IPS DF 4.7 (cell line): ENCODE results near the gene CTBS.
"Not testable (repeated sequence)": the region's sequence is repeated elsewhere in the genome, so short reads cannot be mapped to it uniquely, and the experiment has no call there.

ENCODE experiments used
- DNase-seq: peaks from one replicate; pipeline ENCODE4 v3.0.0-alpha.2; 2013; ENCODE audit warnings: low spot score; ENCODE audit errors: extremely low read depth

CTBS gene

DNA sequence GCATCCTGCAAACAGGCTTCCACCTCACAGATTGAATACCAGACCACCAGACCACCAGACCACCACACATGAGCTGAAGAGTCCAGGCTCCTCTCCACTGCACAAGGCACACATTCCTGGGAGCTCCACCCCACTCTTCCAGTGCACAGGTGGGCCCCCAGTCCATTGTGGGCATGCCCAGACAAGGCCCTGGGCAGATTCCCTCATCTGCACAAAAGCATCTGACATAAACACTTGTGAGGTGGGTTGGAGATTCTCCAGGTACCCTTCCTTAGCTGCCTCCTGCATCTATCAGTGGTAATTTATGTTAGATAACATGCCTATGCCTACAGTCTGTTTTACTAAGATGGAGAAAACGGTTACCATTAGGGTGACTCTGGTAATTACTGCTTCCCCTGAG lies 11.6 kb upstream of the CTBS start:
- no peak for DNase-seq

DNA sequence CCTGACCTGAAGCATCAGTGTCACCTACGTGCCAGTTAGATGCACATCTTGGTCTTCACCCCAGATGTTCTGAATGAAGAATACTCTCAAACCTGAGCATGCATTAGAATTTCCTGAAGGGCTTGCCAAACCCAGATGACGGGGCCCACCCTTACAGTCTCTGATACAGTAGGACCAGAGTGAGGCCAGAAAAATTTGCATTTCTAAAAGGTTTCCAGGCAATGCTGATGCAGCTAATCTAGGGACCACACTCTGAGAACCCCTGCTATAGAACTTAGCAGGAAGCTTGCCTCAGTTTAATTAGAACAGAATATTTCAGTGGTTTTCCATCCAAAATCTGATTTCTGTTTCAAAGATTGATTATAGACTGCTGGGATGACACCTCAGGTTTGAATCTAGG lies 9.9 kb upstream of the CTBS start:
- no peak for DNase-seq

DNA sequence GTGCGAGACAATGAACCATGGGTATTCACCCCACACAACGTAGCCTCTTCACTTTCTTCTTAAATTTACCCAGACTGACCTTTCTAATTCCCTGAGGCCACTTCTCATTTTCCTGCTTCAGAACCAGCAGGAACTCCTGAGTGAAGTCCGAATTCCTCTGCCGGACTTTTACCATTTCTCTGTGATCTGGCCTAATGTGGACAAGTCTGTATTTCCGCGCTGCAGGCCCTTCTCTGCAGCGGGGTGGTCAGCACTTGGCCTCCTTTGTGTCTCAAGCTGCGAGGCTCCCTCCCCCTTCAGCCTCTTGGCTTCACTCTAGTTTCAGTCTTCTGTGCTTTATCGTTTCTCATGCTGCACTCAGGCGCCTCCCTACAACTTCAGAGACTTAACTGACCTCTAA lies 9.4 kb upstream of the CTBS start:
- DNase-seq, result no peak

DNA sequence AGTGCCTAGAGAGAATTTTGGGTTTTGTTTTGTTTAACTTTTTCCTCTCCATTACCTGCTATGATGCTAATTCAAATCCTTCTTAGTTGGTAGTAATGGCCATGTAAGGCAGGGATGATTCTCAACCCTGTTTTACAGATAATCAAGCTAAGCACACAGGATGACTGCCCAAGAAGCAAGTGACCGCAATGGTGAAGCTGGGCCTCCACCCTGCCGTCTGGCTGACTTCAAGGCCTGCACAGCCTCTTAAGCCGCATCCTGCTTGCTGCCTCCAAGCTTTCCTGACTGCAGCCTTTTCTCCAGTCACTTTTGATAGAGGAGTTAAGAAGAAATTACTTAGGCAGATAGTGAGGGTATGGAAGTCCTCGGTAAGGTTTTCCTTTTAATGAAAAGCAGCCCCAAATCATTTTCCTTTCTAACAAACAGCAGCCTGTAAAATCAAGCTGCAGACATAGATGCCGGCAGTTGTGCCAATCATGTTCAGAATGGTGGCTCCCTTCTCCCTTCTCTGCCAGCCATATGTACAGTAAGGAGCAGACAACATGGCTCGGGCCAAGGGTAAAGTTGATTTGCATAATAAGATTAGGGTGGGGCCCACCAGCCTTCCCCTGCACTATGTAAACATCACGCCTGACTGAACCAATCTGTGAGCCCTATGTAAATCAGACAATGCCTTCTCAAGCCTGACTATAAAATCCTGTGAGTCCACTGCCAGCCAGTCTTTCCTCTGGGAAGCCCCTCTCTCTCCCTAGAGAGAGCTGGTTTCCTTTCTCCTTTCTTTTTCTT lies 8.8 kb upstream of the CTBS start:
- DNase-seq, result no peak

DNA sequence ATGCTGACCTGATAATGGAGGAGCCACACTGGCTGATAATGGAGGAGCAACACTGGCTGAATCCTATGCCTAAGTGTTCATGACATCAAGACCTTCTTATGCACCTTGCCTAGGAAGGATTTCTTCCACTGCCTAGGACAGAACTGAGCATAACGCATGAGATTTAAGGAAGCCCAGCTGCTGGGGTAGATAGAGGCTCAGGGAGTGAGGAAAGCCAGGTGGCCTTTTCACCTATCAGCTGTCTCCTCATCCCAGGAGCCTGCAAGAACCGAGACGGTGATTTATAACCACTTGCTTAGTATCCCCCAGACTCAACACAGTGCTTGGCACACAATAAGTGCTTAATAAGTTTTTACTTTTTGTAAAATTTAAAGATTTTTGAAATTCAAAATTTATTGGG lies 7.4 kb upstream of the CTBS start:
- DNase-seq, result no peak

DNA sequence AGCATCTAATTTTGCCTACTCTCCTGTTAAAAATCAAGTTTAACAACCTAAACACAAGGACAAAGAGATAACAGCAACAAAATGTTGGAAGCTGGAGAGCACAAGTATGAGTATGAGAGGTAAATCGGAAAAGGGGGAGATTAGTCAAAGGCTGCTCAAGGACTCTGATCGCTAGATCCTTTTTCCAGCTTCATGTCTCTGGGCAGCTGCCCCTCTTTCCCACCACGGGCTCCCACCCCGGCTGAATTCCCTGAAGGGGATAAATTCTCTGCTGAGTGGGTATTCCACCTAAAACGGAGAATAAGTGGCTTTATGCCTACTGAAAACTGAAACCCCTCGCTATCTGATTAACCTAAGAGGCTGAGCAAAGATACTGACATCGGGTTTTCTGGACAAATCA lies 696 bp upstream of the CTBS start:
- DNase-seq, result no peak

DNA sequence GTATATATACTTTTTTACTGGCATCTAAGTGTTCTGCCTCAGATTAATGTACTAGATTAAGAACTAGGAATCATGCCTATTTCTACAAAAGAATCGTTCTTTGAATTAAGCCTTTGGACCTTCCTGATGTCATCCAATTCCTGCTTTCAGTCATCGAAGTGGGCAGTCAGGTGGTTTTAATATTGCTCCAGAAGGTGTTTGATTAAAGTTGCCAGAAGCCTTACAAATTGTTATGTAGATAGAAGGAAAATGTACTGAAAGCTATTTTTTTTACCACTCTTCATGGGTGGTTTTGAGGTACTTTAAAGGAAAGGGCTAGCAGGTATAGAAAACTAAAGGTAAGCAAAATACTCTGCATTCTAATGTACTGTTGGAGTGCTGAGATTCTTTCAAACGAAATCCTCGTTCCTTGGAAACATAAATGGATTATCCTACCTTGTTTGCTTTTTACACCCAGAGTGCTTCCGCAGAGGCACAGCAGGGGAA lies 716 bp downstream of the CTBS start:
- DNase-seq, result no peak

DNA sequence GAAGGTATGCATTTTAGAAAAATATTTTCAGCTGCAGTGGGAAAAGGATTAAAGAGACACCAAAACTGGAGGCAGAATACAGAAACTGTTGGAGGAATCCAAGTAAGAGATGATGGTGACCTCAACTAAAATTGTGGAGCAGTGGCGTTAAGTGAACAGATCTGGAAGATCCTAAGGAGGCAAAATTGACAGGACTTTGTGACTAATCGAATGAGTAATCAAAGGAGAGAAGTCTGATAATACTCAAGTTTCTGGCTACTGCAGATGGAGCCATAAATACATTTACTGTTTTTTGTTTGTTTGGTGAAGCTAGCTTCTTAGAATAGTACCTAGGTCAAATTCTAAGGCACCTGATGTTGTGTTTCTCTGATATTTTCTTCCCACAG lies 3.1 kb downstream of the CTBS start:
- no peak for DNase-seq

DNA sequence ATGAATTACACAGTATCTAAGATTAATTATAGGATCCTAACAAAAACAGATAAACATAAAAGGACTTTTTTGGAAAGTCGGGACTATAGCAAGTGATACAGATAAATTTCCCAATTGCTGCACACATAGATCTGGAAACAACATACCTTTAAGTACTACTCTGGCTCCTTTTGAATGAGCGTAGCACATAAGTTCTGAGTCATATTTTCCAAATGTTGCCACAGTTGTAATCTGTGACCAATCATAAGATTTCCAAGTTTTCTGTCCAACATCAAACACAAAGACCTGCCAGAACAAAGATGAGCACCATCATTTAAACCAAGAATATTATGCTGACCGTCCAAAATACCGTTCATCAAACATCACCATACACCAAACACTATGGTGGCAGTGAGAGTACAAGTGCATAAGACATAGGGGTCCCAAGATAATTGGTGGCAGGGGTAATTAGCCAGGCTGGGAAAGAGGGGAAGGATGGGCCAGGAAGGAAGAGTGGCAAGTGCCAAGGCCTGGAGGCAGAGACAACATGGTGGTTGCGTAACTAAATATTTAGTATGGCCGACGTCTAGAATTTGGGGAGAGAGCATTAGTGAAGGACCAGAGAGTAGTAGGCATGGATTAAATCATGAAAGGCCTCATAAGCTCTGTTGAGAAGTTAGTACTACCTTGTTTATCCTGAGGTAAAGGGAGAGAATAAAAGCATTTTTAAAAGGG lies 3.6 kb downstream of the CTBS start:
- DNase-seq, result no peak

DNA sequence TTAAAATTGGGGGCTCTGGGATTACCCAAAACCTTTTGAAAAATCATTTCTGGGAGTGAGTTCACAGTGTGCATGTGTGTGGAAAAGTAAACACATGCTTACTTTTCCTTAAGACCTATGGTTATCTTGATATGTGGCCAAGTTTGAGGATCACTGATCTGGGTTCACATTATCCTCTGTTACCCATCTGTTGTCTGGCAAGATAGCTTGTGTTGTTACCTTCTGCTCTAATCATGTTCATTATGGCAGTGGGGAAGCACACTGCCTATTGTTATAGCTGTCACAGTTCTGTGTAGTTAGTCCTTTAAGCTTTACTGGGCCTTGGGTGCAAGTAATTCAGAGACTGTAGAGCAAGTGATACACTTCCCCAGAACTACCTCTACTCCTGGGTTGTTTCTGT lies 5.0 kb downstream of the CTBS start:
- DNase-seq, result no peak

DNA sequence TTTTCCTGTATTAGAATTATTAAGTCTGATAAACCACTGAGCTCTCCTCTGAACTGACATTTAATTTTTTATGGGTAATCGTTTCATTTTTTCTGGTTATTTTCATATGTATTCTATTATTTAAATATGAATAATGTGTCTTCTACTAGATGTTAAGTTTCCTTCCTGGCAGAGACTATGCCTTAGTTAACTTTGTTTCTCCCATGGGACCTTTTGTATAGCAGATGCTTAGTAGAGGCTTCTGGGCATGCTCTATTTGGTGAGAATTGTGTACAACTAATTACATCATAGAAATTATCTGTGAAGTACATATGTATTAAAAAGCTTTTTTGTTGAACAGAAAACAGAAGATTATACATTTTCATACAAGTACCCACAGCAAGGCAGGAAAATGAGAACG lies 23.4 kb downstream of the CTBS start:
- DNase-seq, result no peak

DNA sequence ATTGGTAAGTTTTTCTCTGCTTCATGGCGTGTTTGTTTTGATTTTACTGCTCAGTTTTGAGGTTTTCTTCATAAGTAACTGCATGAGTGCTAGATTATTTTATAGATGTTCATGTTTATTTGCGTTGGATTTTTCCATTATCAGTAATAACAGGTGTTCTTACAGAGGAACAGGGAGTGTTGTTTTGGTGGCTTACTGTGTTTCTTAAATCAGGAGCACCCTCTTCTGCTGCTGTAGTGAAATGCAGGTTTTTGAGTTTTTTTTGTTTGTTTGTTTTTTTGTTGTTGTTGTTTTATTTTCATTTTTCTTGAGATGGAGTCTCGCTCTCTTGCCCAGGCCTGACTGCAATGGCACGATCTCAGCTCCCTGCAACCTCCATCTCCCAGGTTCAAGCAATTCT lies 32.6 kb downstream of the CTBS start:
- DNase-seq, result no peak

DNA sequence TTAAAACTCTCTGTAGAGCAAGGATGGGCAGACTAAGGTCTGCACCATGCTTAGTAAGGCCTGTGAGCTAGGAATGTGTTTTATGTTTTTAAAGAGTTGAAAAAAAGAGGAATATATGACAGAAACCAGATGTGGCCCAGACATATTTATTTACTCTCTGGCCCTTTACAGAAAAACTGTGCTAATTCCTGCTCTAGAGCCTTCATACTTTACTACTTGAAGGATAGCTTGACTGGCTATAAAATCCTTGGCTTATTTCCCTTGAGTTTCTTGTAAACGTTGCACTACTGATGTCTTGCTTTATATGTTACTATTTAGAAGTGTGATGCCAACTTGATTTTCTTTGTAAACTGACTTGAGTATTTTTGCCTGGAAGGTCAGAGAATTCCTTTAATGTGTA lies 33.5 kb downstream of the CTBS start:
- DNase-seq, result no peak

DNA sequence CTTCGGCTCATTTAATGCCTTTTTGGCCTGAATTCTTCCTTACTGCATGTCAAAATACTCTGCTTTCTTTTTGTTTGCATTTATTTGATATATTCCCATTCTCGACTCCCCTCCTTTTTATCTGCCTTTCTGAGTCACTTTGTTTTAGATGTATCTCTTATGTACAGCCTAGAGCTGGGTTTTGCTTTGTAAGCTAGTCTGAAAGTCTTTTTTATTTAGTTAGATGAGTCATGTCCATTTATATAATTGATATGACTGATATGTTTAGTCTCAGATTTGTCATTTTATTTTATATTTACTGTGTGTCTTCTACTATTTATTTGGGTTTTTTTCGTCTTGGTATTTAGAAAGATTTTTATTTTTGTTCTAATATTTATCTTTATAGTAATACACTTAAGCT lies 34.3 kb downstream of the CTBS start:
- no peak for DNase-seq

DNA sequence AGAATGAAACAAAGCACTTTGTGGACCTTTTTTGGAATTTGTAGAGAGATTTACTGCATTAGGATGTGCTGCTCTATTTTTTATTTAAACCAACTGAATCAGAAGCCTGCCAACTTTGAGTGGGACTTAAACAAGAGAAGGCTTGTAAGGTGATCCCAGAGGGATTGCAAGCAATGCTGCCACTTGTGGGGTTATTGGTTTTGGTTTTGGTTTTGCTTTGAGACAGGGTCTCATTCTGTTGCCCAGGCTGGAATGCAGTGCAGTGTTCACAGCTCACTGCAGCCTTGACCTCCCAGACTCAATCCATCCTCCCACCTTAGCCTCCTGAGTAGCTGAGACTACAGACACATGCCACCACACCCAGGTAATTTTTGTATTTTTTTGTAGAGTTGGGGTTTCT lies 35.6 kb downstream of the CTBS start:
- no peak for DNase-seq

DNA sequence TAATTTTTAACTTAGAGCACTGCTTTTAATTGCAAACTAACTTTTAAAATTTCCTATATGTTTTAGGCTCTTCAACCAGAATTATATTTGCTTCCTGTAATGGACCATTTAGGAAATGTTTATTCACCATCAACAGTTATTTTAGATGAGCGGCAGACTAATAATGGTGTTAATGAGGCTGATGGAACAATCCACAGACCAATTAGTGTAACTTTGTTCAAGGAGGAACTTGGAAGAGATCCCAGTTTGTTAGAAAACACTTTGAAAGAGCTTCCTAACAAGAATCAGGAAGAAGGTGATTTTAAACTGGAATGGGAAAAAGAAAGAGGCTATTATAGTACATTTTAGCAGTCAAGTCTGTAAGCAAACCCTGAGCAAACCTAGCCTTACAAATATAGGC lies 48.5 kb downstream of the CTBS start:
- DNase-seq, result no peak

DNA sequence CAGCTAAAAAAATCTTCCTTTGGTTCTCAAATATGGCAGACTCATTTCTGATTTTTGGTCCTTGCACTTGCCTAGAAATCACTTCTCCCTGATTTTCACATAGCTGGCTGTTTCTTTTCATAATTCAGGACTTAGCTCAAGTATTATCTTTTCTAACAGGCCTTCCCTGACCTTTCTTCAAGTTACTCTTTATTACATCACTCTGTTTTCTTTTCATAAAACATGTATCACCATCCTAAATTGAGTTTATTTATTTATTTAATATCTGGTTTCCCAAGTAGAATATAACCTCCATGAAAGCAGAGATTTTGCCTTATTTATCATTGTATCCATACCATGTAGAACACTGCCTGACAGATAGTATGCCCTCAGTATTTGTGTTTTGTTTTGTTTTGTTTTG lies 49.6 kb downstream of the CTBS start:
- DNase-seq, result no peak

DNA sequence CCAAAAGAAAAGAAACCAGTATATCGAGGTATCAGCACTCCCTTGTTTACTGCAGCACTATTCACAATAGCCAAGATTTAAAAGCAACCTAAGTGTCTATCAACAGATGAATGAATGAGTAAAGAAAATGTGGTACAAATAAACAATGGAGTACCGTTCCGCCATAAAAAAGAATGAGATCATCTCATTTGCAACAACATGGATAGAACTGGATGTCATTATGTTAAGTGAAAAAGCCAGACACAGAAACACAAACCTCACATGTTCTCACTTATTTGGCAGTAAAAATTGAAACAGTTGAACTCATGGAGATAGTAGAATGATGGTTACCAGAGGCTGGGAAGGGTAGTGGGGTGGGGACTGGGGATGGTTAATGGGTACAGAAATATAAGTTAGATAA lies 63.6 kb downstream of the CTBS start:
- DNase-seq, result no peak

DNA sequence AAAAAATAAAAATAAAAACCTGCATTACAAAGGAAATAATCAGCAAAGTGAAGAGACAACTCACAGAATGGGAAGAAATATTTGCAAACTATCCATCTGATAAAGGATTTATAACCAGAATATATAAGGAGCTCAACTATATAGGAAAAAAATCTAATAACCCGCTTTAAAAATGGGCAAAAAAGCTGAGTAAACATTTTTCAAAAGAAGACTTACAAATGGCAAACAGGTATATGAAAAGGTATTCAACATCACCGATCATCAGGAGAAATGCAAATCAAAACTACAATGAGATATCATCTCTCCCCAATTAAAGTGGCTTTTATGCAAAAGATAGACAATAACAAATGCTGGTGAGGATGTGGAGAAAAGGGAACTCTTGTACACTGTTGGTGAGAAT lies 64.1 kb downstream of the CTBS start:
- no peak for DNase-seq

DNA sequence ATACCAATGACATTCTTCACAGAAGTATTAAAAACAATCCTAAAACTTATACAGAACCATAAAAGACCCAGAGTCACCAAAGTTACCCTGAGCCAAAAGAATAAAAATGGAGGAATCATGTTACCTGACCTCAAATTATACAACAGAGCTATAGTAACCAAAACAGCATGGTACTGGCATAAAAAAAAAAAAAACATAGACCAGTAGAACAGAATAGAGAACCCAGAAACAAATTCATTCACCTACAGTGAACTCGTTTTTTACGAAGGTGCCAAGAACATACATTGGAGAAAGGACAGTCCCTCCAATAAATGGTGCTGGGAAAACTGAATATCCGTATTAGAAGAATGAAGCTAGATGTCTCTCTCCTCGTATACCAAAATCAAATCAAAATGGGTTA lies 65.2 kb downstream of the CTBS start:
- no peak for DNase-seq

DNA sequence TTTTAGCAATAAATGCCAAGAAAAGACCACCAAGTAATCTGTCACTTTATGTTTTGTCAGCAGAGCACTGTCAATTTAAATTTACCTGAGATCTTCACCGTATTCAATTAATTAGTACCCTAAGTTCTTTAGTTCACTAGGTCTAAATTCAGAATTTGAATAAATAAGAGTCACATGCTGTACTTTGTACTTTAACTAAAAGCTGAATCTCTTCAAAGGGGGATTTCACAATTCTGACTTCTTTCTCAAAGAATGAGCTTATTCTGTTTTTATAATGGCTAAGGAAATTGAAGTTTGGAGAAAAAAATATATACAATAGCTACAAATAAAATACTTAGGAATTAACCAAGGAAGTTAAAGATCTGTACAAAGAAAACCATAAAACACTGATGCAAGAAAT lies 65.7 kb downstream of the CTBS start:
- DNase-seq, result no peak

DNA sequence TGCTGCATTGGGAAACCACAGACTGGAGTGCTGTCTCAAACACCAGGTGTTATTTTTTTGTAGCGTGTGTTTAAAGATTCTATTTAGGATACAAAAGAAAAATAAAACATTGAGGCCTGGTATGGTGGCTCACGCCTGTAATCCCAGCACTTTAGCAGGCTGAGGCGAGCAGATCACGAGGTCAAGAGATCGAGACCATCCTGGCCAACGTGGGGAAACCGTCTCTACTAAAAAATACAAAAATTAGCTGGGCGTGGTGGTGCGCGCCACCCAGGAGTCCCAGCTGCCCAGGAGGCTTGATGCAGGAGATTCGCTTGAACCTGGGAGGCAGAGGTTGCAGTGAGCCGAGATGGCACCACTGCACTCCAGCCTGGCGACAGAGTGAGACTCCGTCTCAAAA lies 66.4 kb downstream of the CTBS start:
- DNase-seq, result not testable (repeated sequence)
